Glutamatergic neuron (in vitro differentiated cells): ENCODE data around the gene FMNL1. TPM values are rescaled to one million over a fixed set of nuclear protein-coding genes. Genes with fewer than 3 reads are reported as not detected.
A peak's percentile ranks its signal among the peaks of the same experiment; 100 is the strongest.

ENCODE experiments used
- DNase-seq: peaks from one replicate; pipeline ENCODE4 v3.0.0; 2022
- H3K27ac Mint-ChIP-seq: one replicate; pipeline ENCODE4 v1.8.0; 2020; ENCODE audit warnings: mild to moderate bottlenecking, mixed read lengths, inconsistent platforms; ENCODE audit not compliant: unreplicated experiment
- H3K27me3 Mint-ChIP-seq: one replicate; pipeline ENCODE4 v1.8.0; 2020; ENCODE audit warnings: mild to moderate bottlenecking, moderate library complexity, mixed read lengths, inconsistent platforms; ENCODE audit not compliant: unreplicated experiment
- H3K36me3 Mint-ChIP-seq: one replicate; pipeline ENCODE4 v1.8.0; 2020; ENCODE audit warnings: mild to moderate bottlenecking, mixed read lengths, inconsistent platforms; ENCODE audit not compliant: unreplicated experiment
- H3K4me1 Mint-ChIP-seq: one replicate; pipeline ENCODE4 v1.8.0; 2020; ENCODE audit warnings: mild to moderate bottlenecking, low read depth, mixed read lengths, inconsistent platforms; ENCODE audit not compliant: unreplicated experiment
- H3K4me3 Mint-ChIP-seq: one replicate; pipeline ENCODE4 v1.8.0; 2020; ENCODE audit warnings: mild to moderate bottlenecking, mixed read lengths, inconsistent platforms; ENCODE audit not compliant: unreplicated experiment
- H3K9me3 Mint-ChIP-seq: one replicate; pipeline ENCODE4 v1.8.0; 2020; ENCODE audit warnings: mild to moderate bottlenecking, moderate library complexity, mixed read lengths, inconsistent platforms; ENCODE audit not compliant: unreplicated experiment
- CTCF ChIP-seq: fragments of 200-600 bp; sonication (generic); IDR thresholded peaks from one replicate; pipeline ENCODE4 v1.5.0; 2021; ENCODE audit not compliant: partially characterized antibody, unreplicated experiment
- total RNA-seq: library from RNA; stranded (reverse); fragmentation: NEBNext Ultra II Directional; extraction: Animal tissue kit (Norgen Biotek cat#: 25700); gene quantifications from one replicate; pipeline ENCODE4 v1.2.1, GENCODE V29; 2021; ENCODE audit not compliant: unreplicated experiment

FMNL1 gene
- total RNA-seq, 1 donor from 2014 or later = 24.2 TPM

DNA sequence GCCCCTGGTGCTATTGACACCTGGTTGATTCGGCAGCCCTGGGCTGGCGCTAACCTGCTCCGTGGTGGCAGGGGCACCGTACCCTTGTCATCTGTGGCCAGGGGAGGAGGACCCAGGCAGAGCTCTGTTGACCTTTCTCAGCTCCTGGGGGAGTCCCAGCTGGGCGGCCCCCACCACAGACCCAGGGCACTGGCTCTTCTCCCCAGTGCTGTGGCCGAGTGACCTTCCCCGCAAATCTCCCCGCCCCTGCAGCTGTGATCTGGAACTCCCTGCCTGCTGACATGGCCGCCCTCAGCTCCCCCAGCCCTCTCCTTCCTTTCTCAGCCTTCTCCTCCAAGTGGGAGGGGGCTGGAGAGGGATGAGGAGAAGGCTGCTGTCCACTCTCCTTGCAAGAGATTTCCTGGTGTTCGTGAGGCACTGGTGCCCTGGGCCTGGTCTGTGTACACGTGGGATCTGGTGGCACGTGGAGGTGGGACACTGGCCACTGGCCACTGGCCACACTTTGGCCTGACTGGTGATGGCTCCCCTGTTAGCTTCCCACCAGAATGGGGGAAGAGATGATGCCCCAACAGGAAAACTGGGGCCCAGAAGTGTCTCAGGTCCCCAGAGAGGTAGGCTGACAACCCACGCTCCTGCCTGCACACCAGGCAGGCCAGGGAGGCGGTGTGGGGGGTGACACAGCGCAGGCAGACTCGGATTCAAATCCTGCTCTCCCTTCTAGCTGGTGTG, 8.2 kb downstream of the FMNL1 start:
- H3K36me3 Mint-ChIP-seq = no peaks in the 10 kb centered on the region
- peak overlapping the region; percentile 38 for H3K27ac Mint-ChIP-seq
- peaks cover 10% of the 10 kb centered on the region for H3K27me3 Mint-ChIP-seq
- H3K4me3 Mint-ChIP-seq = no peak overlapping the region
- TF ChIP-seq CTCF = no peak
- peaks cover 37% of the 10 kb centered on the region for H3K4me1 Mint-ChIP-seq
- DNase-seq = peak; percentile 31
- peaks cover 5% of the 10 kb centered on the region for H3K9me3 Mint-ChIP-seq

DNA sequence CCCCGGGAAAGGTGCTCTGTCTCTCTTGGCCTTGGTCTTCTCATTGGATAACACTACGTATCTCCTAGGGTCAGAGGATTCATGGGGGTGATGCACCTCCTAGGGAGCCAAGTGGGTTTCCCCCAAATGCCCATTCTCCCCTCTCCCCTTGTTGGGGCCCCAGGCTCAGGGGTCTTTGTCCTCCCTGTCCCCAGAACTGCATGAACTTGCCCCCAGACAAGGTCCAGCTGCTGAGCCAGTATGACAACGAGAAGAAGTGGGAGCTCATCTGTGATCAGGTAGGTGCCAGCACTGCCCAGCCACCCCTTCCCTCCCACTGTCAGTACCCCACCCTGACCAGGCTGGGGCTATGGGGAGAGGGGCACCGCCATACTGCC, 8.7 kb downstream of the FMNL1 start:
- peaks cover 34% of the 10 kb centered on the region for H3K4me1 Mint-ChIP-seq
- H3K27me3 Mint-ChIP-seq = peaks cover 13% of the 10 kb centered on the region
- DNase-seq = no peak
- peaks cover 7% of the 10 kb centered on the region for H3K9me3 Mint-ChIP-seq
- TF ChIP-seq CTCF = no peak
- H3K27ac Mint-ChIP-seq = no peak overlapping the region
- H3K36me3 Mint-ChIP-seq = no peaks in the 10 kb centered on the region
- H3K4me3 Mint-ChIP-seq = no peak overlapping the region

DNA sequence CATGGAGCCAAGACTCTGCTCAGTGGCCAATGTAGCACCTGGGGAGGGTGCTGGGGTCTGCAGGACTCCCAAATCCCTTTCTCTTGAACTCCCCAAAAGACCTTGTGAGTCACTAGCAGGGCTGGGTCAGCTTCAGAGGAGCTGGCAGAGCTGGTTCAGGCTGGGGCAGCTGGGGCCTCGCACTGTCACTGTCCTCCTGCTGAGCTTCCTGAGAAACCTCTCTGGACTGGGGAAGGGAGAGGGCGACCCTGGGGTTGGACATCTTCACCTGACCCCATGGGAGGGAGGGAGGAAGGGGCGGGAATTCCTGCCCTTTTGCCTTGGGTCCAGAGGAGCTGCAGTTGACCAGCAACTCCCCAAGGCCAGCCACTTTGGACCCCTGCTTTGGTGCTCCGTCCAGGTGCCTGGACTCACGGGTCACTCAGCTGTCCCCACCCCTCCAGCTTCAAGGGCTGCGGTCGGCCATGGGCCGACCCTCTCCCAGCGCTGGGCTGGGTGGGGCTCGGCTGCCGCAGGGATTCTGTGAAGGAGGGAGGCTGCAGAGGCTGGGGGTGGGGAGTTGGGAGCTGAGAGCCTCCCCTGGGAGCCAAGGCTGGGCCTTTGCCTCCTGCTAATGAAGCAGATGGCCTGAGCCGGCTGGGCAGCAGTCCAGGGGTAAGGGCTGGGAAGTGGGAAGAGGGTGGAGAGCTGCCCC, 9.2 kb downstream of the FMNL1 start:
- TF ChIP-seq CTCF = no peak

DNA sequence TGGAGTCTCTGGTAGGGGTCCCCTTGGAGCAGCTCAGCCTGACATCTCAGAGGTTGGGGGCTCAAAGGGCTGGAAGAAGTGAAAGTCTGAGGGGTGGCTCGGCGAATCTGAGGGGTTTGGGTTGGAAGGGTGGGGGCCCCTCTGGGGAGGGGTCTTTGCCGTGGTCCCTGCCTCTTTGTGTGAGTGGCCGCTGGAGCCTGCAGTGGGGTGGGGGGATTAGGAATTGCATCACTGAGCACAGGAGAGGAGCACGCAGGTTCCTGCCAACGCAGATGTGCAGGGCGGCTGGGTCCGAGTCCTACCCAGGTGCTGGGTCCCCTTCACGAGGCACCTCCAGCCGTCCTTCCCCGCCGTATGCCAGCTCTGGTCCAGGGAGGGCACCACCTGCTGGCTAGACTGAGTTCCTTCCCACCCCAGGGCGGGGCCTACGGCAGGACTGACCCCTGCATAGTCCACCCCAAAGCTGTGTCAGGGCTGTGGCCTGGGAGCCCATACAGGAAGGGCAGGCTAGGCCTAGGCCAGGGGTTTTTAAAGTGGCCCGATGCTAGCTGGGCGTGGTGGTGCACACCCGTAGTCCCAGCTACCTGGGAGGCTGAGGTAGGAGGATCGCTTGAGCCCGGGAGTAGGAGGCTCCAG, 9.9 kb downstream of the FMNL1 start:
- Mint-ChIP-seq H3K4me1 (peaks cover 32% of the 10 kb centered on the region), H3K9me3 (peaks cover 7% of the 10 kb centered on the region), H3K27ac (peak overlapping the region; percentile 92), H3K36me3 (no peaks in the 10 kb centered on the region), H3K4me3 (peak overlapping the region; percentile 69), H3K27me3 (peaks cover 13% of the 10 kb centered on the region)
- peak; percentile 61 for DNase-seq
- peak; percentile 47 for TF ChIP-seq CTCF

More for the DNA sequence above, 9.2 kb downstream of the FMNL1 start:
- Mint-ChIP-seq H3K27ac (peak overlapping the region; percentile 92), H3K4me1 (peaks cover 32% of the 10 kb centered on the region), H3K27me3 (peaks cover 13% of the 10 kb centered on the region), H3K4me3 (peak overlapping the region; percentile 69), H3K9me3 (peaks cover 7% of the 10 kb centered on the region), H3K36me3 (no peaks in the 10 kb centered on the region)
- peak; percentile 78 for DNase-seq
